ENCODE data around the gene VPS16.

Gene VPS16

GRCh38 chr20:2872459-2873009 lies 32.0 kb downstream of the VPS16 start:
- Mint-ChIP-seq H3K4me3 (peak overlapping the region; percentile 85), H3K36me3 (ENCODE audit: low read depth) (peaks cover 12% of the 10 kb centered on the region), H3K27ac (no peak overlapping the region), H3K9me3 (no peaks in the 10 kb centered on the region), H3K4me1 (peaks cover 51% of the 10 kb centered on the region), H3K27me3 (ENCODE audit: low read depth, poor library complexity) (peaks cover 34% of the 10 kb centered on the region)
- TF ChIP-seq CTCF (IDR thresholded peaks at IDR 0.05), result no peak
- peak; percentile 67 for DNase-seq

GRCh38 chr20:2873010-2873746 lies 32.6 kb downstream of the VPS16 start, which contains the start of gene PTPRA:
Gene PTPRA, plus strand, starts transcription at chr20:2873481. Its CDS starts 90,797 bp downstream, at chr20:2964278.
- peaks cover 49% of the 10 kb centered on the region for H3K4me1 Mint-ChIP-seq
- no peak for TF ChIP-seq CTCF (IDR thresholded peaks at IDR 0.05)
- H3K4me3 Mint-ChIP-seq, result peak within 1 kb of the TSS; percentile 85
- DNase-seq, result peak; percentile 90
- H3K9me3 Mint-ChIP-seq, result no peaks in the 10 kb centered on the region
- no peak within 1 kb of the TSS for H3K27ac Mint-ChIP-seq
- peaks cover 33% of the 10 kb centered on the region for H3K27me3 Mint-ChIP-seq (ENCODE audit: low read depth, poor library complexity)
- peaks cover 12% of the 10 kb centered on the region for H3K36me3 Mint-ChIP-seq (ENCODE audit: low read depth)

GRCh38 chr20:2873747-2874041 lies 33.1 kb downstream of the VPS16 start:
- peaks cover 50% of the 10 kb centered on the region for H3K4me1 Mint-ChIP-seq

GRCh38 chr20:2874456-2874855 lies 33.9 kb downstream of the VPS16 start:
- Mint-ChIP-seq H3K9me3 (no peaks in the 10 kb centered on the region), H3K4me3 (peak overlapping the region; percentile 85), H3K27ac (no peak overlapping the region), H3K36me3 (ENCODE audit: low read depth) (peaks cover 17% of the 10 kb centered on the region), H3K27me3 (ENCODE audit: low read depth, poor library complexity) (peaks cover 33% of the 10 kb centered on the region), H3K4me1 (peaks cover 53% of the 10 kb centered on the region)
- no peak for DNase-seq
- TF ChIP-seq CTCF (IDR thresholded peaks at IDR 0.05), result no peak

More at GRCh38 chr20:2873747-2874041, 33.1 kb downstream of the VPS16 start:
- Mint-ChIP-seq H3K27me3 (ENCODE audit: low read depth, poor library complexity) (peaks cover 33% of the 10 kb centered on the region), H3K36me3 (ENCODE audit: low read depth) (peaks cover 17% of the 10 kb centered on the region), H3K27ac (no peak overlapping the region), H3K4me3 (peak overlapping the region; percentile 85), H3K9me3 (no peaks in the 10 kb centered on the region)
- no peak for TF ChIP-seq CTCF (IDR thresholded peaks at IDR 0.05)
- DNase-seq, result peak; percentile 82

DNA sequence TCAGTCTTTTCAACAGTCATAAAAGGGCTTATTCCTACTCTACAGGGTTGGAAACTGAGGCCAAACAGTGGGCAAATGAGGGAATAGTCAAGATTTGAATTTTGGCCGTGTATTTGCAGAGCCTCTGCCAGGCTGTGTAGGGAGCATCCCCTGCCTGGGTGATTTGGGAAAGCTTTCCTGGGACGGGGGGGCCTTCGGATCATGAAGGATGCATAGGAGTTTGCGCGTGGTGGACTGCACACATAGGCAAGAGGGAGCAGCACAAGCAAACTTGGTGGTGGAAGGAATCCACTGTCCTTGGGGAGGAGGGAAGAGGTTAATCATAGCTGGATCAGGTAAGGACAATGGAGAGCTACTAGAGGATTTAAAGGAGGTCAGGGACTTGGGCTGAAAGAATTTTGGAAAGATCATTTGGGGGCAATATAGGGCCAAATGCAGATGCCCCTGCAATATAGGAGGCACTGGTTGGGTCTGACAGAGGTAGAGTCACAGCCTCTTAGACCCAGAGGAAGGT lies 35.2 kb downstream of the VPS16 start:
- Mint-ChIP-seq H3K36me3 (ENCODE audit: low read depth) (peaks cover 17% of the 10 kb centered on the region), H3K27me3 (ENCODE audit: low read depth, poor library complexity) (peaks cover 24% of the 10 kb centered on the region), H3K27ac (no peak overlapping the region), H3K9me3 (no peaks in the 10 kb centered on the region), H3K4me3 (no peak overlapping the region), H3K4me1 (peaks cover 48% of the 10 kb centered on the region)
- no peak for TF ChIP-seq CTCF (IDR thresholded peaks at IDR 0.05)
- DNase-seq, result no peak

Data from nephron progenitor cell (in vitro differentiated cells).